ENCODE measurements around the gene RBBP8.

RBBP8 gene

DNA sequence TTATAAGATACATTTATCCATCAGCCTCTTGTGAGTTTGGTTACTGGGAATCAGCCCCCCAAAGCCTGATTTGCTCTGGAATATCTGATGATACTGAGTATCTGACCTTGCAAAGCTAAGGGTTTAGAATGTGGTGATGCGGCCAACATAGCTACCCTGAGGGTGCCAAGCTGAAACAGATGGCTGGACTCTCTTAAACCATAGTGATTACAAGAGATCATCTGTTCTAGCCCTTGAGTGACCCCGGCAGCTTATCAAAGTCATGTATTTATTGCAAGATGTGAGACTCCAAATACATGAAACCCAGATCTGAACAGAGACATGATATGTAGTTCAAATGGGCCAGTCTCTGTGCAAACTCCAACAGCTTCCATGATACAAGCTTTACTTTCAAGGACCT lies 124.0 kb downstream of the RBBP8 start:
- DNase-seq (ENCODE audit: insufficient read length, low spot score) (no peak), FAIRE-seq (no peak)

DNA sequence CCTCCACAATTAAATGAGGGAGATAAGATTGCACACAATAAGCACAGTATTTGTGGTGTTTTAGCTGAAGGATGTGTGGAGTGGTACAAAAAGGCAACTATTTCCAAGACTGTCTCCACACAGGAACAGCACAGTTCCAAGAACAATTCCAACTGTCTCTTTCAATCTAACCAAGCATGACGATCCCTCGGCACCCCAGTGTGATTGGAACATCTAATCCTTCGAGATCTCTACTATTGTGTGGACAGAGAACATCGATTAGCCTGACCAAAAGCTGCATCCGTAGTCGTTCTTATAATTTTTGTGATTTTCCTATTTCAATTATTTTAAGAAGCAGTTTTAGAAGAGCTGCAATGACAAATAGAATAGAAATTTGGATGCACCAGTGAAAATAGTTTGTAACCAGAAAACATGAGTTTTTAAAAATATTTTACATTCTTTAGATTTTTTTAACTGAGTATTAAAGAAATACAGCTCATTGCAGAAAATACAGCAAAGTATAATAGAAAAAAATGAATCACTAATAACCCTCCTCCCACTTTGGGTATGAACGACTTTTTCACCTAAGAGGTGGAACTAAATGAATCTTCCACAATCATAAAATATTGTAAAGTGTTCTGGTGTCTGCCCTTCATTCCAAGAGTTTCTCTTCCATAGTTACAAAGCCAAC lies 125.8 kb downstream of the RBBP8 start:
- DNase-seq (ENCODE audit: insufficient read length, low spot score): no peak
- FAIRE-seq: no peak

DNA sequence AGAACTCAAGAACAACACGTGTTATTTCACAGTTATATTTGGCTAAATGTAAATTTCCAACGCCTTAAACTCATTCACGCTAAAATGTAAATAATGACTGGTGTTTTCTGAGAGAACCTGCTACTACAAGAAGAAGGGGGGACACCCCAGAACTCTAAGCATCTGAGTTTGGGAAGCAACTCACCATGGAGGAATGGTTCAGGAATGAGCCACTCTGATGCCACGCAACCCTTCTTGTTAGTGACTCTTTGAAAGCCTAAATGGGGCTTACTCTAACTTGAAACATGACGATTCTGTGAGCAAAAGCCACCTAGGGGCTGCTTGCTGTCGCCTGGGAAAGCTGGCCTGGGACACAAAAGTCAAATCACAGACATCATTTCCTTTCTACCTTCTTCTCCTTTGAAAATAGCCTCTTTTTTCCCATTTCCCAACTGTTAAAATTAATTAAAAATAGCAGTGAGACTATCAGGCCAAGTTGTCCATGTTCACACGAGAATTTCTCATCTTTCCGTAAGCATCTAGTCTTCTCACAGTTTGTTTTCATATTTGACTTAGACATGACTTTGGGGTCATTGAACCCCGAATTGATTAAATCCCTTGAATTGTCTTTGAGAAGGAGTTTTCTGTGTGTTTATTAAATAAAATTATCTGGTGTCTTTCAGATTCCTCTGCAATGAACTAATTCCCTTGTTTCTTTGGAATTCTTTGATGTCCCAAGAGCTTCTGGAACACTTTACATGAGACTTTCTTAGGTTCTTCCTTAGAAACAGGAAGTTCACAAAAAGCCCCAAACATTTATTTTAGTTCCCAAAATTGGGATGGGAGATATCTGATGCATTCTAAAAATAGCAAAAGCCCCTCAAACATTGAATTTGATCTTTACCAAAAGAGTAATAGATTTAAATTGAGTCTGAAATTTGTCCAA lies 126.7 kb downstream of the RBBP8 start:
- FAIRE-seq (no peak), DNase-seq (ENCODE audit: insufficient read length, low spot score) (no peak)

DNA sequence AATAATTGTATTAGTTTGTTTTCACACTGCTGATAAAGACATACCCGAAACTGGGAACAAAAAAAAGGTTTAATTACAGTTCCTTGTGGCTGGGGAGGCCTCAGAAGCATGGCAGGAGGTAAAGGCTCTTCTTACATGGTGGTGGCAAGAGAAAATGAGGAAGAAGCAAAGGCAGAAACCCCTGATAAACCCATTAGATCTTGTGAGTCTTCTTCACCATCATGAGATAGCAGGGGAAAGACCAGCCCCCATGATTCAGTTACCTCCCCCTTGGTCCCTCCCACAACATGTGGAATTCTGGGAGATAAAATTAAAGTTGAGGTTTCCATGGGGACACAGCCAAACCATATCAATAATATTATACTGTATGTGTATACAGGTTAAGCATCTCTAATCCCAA lies 128.9 kb downstream of the RBBP8 start:
- DNase-seq (ENCODE audit: insufficient read length, low spot score): no peak
- FAIRE-seq: no peak

DNA sequence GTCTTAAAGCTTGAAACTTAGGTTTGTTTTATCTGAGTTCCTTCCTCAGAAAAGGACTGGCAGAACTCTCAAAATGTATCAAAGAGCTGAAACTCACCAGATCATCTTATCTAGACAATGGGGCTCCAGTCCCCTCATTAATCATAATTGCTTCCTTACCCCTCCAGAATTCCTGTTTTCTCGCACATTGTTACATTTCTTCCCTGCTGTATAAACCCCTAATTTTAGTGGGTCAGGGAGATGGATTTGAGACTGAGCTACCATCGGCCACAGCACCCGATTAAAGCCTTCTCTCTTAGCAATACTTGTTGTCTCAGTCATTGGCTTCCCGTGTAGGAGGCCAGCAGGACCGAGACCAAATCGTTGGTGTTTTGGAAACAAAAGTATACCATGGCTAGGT lies 130.4 kb downstream of the RBBP8 start:
- FAIRE-seq: no peak
- DNase-seq (ENCODE audit: insufficient read length, low spot score): no peak

DNA sequence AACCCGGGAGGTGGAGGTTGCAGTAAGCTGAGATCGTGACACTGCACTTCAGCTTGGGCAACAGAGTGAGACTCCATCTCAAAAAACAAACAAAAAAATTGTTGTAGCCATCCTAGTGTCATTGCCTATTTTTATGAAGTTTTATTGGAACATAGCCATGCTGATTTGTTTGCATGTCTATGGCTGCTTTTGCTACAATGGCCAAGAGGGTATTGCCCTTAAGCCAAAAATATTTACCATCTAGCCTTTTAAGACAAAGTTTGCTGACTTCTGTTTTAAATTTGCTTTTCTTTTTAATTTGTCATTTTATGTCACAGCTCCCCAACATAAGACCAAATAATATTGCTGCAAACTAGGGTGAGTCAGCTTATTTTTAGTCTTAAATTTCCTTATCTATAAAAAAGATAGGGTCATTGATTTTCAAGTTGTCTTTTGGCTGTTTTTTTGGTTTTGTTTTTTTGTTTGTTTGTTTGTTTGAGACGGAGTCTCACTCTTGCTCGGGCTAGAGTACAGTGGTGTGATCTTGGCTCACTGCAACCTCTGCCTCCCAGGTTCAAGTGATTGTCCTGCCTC lies 132.2 kb downstream of the RBBP8 start:
- FAIRE-seq (no peak), DNase-seq (ENCODE audit: insufficient read length, low spot score) (no peak)

DNA sequence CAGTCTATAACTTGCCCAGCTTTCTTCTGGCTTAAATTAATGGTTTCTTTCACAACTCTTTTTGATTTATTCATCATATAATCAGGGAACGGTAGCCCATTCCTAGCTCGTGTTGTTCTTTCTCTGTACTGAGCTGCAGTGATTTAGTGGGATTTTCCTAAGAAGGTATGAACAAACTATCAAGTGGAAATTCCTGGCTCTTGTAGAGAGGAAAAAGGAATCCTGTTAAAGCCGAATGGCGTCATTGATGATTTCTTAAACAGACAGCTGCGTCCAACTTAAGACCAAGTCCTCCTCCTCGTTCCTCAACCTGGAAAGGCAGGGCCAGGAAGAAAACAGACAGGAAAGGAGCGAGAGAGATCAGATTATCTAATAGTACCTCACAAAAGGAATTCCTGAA lies 132.9 kb downstream of the RBBP8 start:
- DNase-seq (ENCODE audit: insufficient read length, low spot score) (no peak), FAIRE-seq (no peak)

DNA sequence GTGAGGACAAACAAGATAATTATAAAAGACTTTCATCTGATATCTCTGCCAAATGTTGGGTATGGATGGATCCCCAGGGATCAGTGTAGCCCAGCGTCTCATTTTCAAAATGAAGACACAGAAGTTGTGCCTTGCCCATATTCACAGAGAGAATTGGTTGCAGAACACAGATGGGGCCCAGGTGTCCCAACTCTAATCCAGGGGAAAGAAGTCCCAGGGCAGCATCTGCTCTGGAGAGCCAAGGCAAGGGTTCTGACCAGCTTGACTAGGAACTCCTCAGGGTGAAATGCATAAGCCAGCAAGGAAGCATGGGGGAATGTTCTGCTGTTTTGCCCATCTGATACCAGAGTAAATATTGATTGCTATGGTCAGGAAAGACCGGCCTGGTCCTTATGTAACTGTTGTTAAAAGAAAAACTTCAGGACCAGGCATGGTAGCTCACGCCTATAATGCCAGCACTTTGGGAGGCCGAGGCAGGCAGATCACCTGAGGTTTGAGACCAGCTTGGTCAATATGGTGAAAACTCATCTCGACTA lies 133.4 kb downstream of the RBBP8 start:
- FAIRE-seq (no peak), DNase-seq (ENCODE audit: insufficient read length, low spot score) (no peak)

DNA sequence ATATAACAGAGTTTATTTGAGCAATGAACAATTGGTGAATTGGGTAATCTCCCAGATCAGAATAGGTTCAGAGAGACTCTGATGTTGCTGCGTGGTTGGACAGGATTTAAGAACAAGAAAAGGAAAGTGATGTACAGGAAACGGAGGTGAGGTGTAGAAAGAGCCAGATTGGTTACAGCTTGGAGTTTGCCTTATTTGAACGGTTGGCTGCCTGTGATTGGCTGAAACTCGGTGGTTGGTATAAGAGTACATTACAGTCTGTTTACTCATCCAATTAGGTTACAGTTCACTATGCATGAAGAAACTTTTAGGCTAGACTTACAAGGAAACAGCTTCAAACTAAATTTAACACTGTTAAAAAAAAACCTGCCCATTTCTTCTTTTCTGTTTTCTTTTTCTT lies 134.1 kb downstream of the RBBP8 start:
- FAIRE-seq (no peak), DNase-seq (ENCODE audit: insufficient read length, low spot score) (no peak)

DNA sequence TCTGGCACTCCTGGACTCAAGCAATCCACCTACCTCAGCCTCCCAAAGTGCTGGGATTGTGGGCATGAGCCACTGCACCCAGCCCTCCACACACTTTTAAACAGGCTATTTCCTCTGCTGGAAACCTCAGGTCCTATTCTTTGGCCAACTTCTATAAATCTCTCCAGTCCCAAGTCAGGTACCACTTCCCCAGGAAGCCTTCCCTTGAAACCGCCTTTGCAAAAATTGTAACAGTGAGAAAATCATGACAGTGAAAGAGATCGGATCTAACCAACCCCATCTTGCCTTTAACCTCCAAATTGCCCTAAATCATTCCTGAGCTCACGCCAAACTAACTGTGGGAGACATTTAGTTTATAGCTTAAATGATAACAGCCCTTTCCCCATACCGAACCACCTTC lies 134.9 kb downstream of the RBBP8 start:
- FAIRE-seq (no peak), DNase-seq (ENCODE audit: insufficient read length, low spot score) (no peak)

DNA sequence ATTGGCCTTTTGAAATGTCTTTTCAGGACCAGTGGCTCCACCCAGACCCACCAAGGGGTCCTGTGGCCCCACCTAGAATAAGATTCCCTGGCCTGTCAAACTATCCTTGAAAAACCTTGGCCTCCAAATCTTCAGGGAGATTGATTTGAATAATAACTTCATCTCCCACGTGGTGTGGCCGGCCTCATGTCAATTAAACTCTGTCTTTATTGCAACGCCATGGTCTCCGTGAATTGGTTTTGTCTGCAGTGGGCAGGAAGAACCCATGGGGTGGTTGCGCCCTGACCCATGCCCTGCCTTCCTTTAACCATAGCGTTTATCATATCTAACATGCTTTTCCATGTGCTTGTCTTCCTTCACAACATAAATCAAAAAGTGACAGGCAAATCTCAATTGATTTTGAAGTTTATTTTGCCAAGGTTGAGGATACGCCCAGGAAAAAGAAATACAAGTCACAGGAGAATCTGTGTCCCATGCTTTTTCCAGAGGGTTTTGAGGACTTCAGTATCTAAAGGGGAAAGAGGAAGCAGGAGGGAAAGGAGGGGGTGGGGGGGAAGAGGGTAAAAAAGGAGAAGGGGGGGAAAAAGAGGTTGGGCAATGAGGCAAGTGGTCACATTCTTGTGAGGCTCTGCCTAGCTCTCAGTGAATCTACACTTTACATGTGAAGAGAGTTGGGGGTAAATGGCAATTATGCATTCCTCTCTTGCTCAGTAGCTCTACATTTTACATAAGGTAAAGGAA lies 135.6 kb downstream of the RBBP8 start:
- DNase-seq (ENCODE audit: insufficient read length, low spot score) (no peak), FAIRE-seq (peak; percentile 35)

DNA sequence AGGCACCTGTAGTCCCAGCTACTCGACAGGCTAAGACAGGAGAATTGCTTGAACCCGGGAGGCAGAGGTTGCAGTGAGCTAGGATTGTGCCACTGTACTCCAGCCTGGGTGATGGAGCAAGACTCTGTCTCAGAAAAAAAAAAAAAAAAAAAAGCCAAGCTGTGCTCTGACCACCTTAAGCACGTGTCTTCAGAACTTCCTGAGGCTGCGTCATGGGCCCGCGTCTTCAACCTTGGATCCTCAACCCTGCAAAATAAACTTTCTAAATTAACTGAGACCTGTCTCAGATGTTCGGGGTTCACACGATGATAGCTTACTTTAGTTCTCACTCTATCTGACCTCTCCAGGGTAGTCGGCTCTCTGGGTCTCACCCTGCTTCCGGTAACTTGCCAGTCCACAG lies 136.4 kb downstream of the RBBP8 start:
- no peak for FAIRE-seq

DNA sequence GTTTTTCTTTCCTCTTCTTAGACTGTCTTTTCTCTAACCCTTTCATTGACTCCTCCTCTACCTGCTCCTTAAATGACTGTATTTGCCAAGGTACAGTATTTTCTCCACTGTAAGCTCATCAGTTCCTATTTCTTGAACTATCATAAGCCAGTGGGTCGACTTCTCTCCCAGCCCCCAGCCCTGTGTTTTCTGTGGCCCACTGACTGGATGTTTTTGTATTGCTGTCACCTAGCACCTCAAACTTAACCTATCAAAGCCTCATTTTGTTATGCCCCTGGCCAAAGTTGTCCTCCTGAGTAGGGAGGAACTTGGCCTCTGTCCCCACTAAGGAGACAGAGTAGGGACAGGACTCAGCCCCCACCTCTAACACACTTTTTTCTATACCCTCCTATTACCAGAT lies 136.8 kb downstream of the RBBP8 start:
- DNase-seq (ENCODE audit: insufficient read length, low spot score) (no peak), FAIRE-seq (no peak)

More for the DNA sequence above, 136.4 kb downstream of the RBBP8 start:
- no peak for DNase-seq (ENCODE audit: insufficient read length, low spot score)

DNA sequence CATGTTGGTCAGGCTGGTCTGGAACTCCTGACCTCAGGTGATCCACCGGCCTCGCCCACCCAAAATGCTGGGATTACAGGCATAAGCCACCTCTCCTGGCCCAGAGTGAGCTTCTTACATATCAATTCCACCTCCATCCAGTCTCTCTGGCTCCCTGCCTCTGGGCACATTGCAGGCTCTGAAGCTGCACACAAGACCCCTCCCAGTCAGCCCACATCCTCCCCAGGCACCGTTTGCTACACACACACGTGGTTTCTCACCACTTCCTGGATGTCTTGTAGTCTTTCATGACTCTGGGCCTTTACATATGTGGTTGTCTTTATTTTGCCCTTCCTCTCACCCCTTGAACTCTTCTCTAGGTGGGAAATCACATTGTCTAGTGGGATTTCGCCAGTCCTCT lies 138.2 kb downstream of the RBBP8 start:
- FAIRE-seq: peak; percentile 98
- peak; percentile 73 for DNase-seq (ENCODE audit: insufficient read length, low spot score)

DNA sequence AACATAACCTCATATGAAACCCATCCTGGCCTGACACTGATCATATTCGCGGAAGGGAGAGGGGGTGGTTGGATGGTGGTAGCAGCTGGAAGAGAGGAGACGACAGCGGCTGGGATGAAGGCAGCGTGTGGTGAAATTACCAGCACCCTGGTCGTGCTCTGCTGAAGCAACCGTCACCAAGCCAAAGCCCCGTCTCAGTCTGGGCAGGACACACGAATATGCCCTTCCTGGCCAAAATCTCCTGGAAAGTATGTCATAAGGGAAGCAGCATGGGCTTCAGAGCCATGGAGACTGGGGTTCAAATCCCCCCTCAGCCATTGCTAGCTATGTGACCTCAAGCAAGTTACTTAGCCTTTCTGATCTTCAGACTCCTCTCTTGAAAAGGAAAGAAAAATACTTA lies 139.0 kb downstream of the RBBP8 start:
- FAIRE-seq: no peak
- DNase-seq (ENCODE audit: insufficient read length, low spot score): no peak

DNA sequence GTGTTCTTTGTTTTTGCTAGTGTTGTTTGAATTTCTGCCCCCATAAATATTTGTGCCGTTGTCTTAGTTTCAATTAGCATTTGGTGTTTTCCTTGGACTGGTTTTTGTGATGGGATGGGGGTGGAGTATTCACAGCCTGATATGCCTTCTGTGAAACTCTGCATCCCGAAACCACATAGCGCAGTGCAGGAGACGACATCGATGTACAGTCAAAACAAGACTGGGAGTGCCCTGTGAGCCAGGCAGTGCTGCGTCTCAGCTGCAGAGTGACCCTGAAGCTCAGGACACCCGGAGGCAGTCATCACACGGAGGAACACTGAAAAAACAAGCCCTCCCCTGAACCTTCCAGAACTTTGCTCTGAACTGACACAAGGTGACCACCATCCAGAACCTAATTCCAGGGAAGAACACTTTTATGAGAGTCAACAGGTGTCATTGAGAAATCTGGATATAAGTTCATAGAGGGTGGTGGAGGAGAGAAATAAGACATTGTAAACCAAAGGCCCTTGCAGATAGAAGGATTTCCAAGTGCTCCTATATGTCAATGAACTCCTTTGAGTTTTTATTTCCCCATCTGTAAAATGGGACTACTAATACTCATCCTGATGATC lies 141.0 kb downstream of the RBBP8 start:
- DNase-seq (ENCODE audit: insufficient read length, low spot score): no peak
- FAIRE-seq: no peak

All from GM19239 (cell line).